Neural crest cell (in vitro differentiated cells): Measurements from ENCODE around the gene RUNX2. TPM values are rescaled to one million over a fixed set of nuclear protein-coding genes. Genes with fewer than 3 reads are reported as not detected.

Source experiments
- DNase-seq: peaks from one replicate; pipeline ENCODE4 v3.0.0; 2021; ENCODE audit warnings: low read depth, mixed read lengths, low spot score
- H3K27ac Mint-ChIP-seq: one replicate; pipeline ENCODE4 v1.8.0; 2021; ENCODE audit warnings: mild to moderate bottlenecking, mixed read lengths; ENCODE audit not compliant: unreplicated experiment
- H3K27me3 Mint-ChIP-seq: 2 replicates; pipeline ENCODE4 v1.8.0; 2021; ENCODE audit warnings: low read depth, mild to moderate bottlenecking, mixed read lengths
- H3K36me3 Mint-ChIP-seq: 2 replicates; pipeline ENCODE4 v1.8.0; 2021; ENCODE audit warnings: low read depth, mild to moderate bottlenecking, mixed read lengths
- H3K4me1 Mint-ChIP-seq: 2 replicates; pipeline ENCODE4 v1.8.0; 2021; ENCODE audit warnings: mixed read lengths
- H3K4me3 Mint-ChIP-seq: one replicate; pipeline ENCODE4 v1.8.0; 2021; ENCODE audit warnings: mild to moderate bottlenecking, mixed read lengths
- H3K9me3 Mint-ChIP-seq: 2 replicates; pipeline ENCODE4 v1.8.0; 2021; ENCODE audit warnings: mixed read lengths
- total RNA-seq: library from RNA; stranded (reverse); gene quantifications from 2 replicates; pipeline ENCODE4 v1.2.1, GENCODE V29; 2021
- TF ChIP-seq, protein P1 (sequence below): fragments of 200-600 bp; sonication (generic); conservative IDR thresholded peaks from 2 replicates; pipeline ENCODE4 v1.5.0; 2021; ENCODE audit warnings: antibody characterized with exemption, mild to moderate bottlenecking

Gene RUNX2
- total RNA-seq, 1 donor from 2014 or later = 0.16 TPM

DNA sequence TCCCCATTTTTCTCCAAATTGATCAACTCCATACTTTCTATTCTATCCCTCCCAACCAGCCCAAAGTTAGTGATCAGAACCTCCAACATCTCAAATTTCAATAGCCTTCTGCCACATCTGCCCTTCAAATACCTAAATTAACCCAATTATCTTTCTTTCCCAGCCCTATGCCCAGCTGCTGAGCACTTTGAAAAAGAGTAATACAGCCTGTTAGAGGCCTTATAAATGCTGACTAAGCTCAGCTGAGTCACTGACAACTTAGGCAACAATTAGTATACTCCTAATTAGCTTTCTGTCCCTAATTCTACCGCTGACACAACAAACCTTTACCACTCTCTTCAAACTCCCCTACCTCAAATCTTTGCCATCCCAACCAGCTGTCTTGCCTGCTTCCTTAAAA is 23.5 kb downstream of the RUNX2 start:
- H3K4me3 Mint-ChIP-seq = no peak overlapping the region
- H3K36me3 Mint-ChIP-seq = no peaks in the 10 kb centered on the region
- H3K9me3 Mint-ChIP-seq = no peaks in the 10 kb centered on the region
- DNase-seq = no peak
- no peak overlapping the region for H3K27ac Mint-ChIP-seq
- TF ChIP-seq, protein P1, sequence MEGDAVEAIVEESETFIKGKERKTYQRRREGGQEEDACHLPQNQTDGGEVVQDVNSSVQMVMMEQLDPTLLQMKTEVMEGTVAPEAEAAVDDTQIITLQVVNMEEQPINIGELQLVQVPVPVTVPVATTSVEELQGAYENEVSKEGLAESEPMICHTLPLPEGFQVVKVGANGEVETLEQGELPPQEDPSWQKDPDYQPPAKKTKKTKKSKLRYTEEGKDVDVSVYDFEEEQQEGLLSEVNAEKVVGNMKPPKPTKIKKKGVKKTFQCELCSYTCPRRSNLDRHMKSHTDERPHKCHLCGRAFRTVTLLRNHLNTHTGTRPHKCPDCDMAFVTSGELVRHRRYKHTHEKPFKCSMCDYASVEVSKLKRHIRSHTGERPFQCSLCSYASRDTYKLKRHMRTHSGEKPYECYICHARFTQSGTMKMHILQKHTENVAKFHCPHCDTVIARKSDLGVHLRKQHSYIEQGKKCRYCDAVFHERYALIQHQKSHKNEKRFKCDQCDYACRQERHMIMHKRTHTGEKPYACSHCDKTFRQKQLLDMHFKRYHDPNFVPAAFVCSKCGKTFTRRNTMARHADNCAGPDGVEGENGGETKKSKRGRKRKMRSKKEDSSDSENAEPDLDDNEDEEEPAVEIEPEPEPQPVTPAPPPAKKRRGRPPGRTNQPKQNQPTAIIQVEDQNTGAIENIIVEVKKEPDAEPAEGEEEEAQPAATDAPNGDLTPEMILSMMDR = no peak
- H3K27me3 Mint-ChIP-seq = no peaks in the 10 kb centered on the region
- no peaks in the 10 kb centered on the region for H3K4me1 Mint-ChIP-seq

DNA sequence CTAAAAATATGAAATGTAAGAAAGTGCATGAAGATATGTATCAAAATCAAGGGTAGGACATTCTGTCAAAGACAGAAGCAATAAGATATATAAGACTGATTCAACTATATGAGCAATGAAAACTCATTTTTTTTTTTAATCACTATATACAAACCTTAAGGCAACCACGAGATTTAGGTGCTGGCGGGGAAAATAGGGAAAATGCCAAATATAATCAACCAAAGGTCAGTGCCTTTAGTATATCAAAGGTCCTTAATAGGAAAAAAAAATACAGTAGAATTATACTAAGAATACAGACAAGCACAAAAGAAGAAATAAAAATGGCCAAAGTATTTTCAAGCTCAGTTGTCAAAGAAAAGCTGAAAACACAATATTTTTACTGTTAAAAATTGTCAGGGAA is 25.5 kb downstream of the RUNX2 start:
- TF ChIP-seq, protein P1 = no peak
- Mint-ChIP-seq H3K27me3 (no peaks in the 10 kb centered on the region), H3K9me3 (no peaks in the 10 kb centered on the region), H3K36me3 (no peaks in the 10 kb centered on the region), H3K4me1 (no peaks in the 10 kb centered on the region), H3K27ac (no peak overlapping the region), H3K4me3 (no peak overlapping the region)
- DNase-seq = no peak

DNA sequence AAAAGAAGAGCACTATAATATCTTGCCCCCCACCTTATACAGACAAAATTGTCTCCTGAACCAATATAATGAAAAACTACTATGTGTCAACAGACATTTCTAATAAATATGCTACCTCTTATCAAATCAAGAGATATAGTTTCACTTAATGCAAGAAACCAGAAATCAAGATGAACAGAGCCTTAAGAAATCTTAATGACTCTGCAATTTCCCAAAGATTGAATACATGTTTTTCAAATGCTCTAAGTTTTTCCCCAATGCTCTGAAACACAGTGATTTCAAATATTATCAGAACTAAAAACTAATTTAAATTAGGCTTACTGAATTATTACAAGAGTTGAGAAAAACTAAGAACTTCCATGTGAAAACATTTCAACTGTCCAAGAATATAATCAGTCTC is 36.3 kb downstream of the RUNX2 start:
- no peak overlapping the region for H3K27ac Mint-ChIP-seq
- H3K4me3 Mint-ChIP-seq = no peak overlapping the region
- H3K27me3 Mint-ChIP-seq = no peaks in the 10 kb centered on the region

DNA sequence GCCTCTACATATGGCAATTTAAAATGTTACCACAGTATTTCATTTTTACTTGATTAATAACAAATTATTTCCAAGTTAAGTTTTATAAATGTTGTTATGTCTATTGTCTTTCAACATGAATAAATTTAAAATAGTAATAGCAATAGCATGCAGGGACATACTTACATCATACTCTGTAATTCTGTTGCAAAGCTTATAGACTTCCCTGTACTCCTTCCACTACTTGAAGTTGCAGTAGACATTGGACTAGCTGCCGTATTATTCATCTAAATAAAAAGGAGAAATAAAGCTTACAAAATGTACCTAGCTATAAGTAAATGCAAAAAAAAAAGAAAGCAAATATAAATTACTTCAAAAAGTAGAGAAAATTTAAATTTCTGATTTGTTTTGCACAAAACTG is 36.9 kb downstream of the RUNX2 start:
- H3K27ac Mint-ChIP-seq = no peak overlapping the region
- peaks cover 1% of the 10 kb centered on the region for H3K4me1 Mint-ChIP-seq
- H3K36me3 Mint-ChIP-seq = no peaks in the 10 kb centered on the region
- no peaks in the 10 kb centered on the region for H3K9me3 Mint-ChIP-seq
- H3K4me3 Mint-ChIP-seq = no peak overlapping the region
- DNase-seq = no peak
- H3K27me3 Mint-ChIP-seq = no peaks in the 10 kb centered on the region
- TF ChIP-seq, protein P1 = no peak

More for the DNA sequence above, 36.3 kb downstream of the RUNX2 start:
- Mint-ChIP-seq H3K36me3 (no peaks in the 10 kb centered on the region), H3K4me1 (no peaks in the 10 kb centered on the region), H3K9me3 (no peaks in the 10 kb centered on the region)
- TF ChIP-seq, protein P1 = no peak
- DNase-seq = no peak

DNA sequence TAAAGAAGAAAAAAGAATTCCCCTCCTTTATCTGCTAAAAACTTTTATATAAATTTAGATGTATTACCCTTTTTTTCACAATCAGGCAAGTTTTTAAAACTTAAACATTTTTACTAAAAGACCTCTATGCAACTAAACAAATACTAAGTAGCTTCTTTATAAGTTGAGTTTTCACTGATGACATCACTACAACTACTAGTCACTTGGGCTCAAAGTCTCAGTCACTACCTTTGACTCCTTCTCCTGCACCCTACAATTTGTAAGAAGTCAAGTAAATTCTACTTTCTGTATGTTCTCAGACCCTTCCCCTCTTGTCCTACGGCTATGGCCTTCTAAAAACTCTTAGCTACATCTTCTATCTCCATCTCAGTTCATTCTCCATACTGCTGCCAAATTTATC is 38.4 kb downstream of the RUNX2 start:
- Mint-ChIP-seq H3K27ac (no peak overlapping the region), H3K4me3 (no peak overlapping the region), H3K27me3 (no peaks in the 10 kb centered on the region), H3K9me3 (no peaks in the 10 kb centered on the region), H3K4me1 (peaks cover 3% of the 10 kb centered on the region), H3K36me3 (no peaks in the 10 kb centered on the region)
- DNase-seq = no peak
- TF ChIP-seq, protein P1 = no peak

DNA sequence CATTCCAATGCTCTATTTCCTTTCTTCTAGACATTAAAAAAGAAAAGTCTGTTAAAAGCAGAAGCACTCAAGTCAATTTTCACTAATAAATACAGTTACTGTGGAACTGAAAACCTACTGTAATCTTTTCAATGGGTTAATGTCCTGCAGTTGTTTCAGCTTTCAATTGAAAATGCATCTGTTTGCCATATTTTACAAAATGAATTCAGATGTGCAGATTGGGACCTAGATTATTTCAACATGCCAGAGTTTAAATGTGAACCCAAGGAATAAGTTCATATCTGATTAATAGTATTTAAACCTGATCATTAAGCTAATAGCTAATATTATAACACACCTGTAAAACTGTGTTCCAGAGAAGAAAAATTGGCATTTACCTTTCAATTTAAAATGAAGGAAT is 39.9 kb downstream of the RUNX2 start:
- DNase-seq = no peak
- no peaks in the 10 kb centered on the region for H3K27me3 Mint-ChIP-seq
- H3K36me3 Mint-ChIP-seq = no peaks in the 10 kb centered on the region
- H3K27ac Mint-ChIP-seq = no peak overlapping the region
- H3K4me3 Mint-ChIP-seq = no peak overlapping the region
- no peaks in the 10 kb centered on the region for H3K9me3 Mint-ChIP-seq
- H3K4me1 Mint-ChIP-seq = peaks cover 3% of the 10 kb centered on the region
- TF ChIP-seq, protein P1 = no peak
